ENCODE results near the gene PEX14. TPM values are rescaled to one million over a fixed set of nuclear protein-coding genes. Genes with fewer than 3 reads are reported as not detected.
A peak's percentile ranks its signal among the peaks of the same experiment; 100 is the strongest.

PEX14 gene
- total and polyA plus RNA-seq, 2 donors: 8.8 to 16.1 TPM

- WGBS: 9% methylated on average over 57 of the region's 57 CpGs
- H3K4me3 ChIP-seq (ENCODE audit: low read length in 2 of 2): peak overlapping the region; percentile 4 to 31
- H3K36me3 ChIP-seq (ENCODE audit: control insufficient read depth in 2 of 2, insufficient read depth in 2 of 2, low read length in 1 of 2): peaks cover 0 to 27% of the 10 kb centered on the region in 2 donors
- H3K27me3 ChIP-seq (ENCODE audit: control insufficient read depth in 2 of 2, insufficient read depth in 1 of 2, low read length in 1 of 2): peaks cover 23 to 56% of the 10 kb centered on the region in 2 donors
- H3K4me1 ChIP-seq (ENCODE audit: control insufficient read depth in 2 of 2, insufficient read depth in 2 of 2, low read length in 2 of 2): peaks cover 0 to 7% of the 10 kb centered on the region in 2 donors
- H3K27ac ChIP-seq (ENCODE audit: low read depth in 1 of 2, low read length in 1 of 2): no peak overlapping the region
- H3K9me3 ChIP-seq (ENCODE audit: control insufficient read depth in 2 of 2, insufficient read depth in 1 of 2, low read length in 1 of 2): peaks cover 0 to 2% of the 10 kb centered on the region in 2 donors
- no peak for DNase-seq (ENCODE audit: low read depth in 6 of 9, low spot score in 9 of 9)
Observed at GRCh38 chr1:10638559-10639005, 163.8 kb downstream of the PEX14 start.

- H3K27me3 ChIP-seq (ENCODE audit: control insufficient read depth in 2 of 2, insufficient read depth in 1 of 2, low read length in 1 of 2): peaks cover 23 to 56% of the 10 kb centered on the region in 2 donors
- peaks cover 0 to 2% of the 10 kb centered on the region in 2 donors for H3K9me3 ChIP-seq (ENCODE audit: control insufficient read depth in 2 of 2, insufficient read depth in 1 of 2, low read length in 1 of 2)
- peak in 1 of 9 donors; percentile 12 for DNase-seq (ENCODE audit: low read depth in 6 of 9, low spot score in 9 of 9)
- peaks cover 0 to 27% of the 10 kb centered on the region in 2 donors for H3K36me3 ChIP-seq (ENCODE audit: control insufficient read depth in 2 of 2, insufficient read depth in 2 of 2, low read length in 1 of 2)
- peak overlapping the region in 1 of 2 donors; percentile 31 for H3K4me3 ChIP-seq (ENCODE audit: low read length in 2 of 2)
- H3K27ac ChIP-seq (ENCODE audit: low read depth in 1 of 2, low read length in 1 of 2): peak overlapping the region in 1 of 2 donors; percentile 18
- WGBS: 53% methylated on average over 108 of the region's 108 CpGs
- peaks cover 0 to 7% of the 10 kb centered on the region in 2 donors for H3K4me1 ChIP-seq (ENCODE audit: control insufficient read depth in 2 of 2, insufficient read depth in 2 of 2, low read length in 2 of 2)
Observed at GRCh38 chr1:10639011-10639774, 164.4 kb downstream of the PEX14 start.

- H3K27ac ChIP-seq (ENCODE audit: low read depth in 1 of 2, low read length in 1 of 2): no peak overlapping the region
- H3K9me3 ChIP-seq (ENCODE audit: control insufficient read depth in 2 of 2, insufficient read depth in 1 of 2, low read length in 1 of 2): peaks cover 0 to 2% of the 10 kb centered on the region in 2 donors
- H3K27me3 ChIP-seq (ENCODE audit: control insufficient read depth in 2 of 2, insufficient read depth in 1 of 2, low read length in 1 of 2): peaks cover 23 to 56% of the 10 kb centered on the region in 2 donors
- DNase-seq (ENCODE audit: low read depth in 6 of 9, low spot score in 9 of 9): no peak
- no peak overlapping the region for H3K4me3 ChIP-seq (ENCODE audit: low read length in 2 of 2)
- WGBS: 94% methylated on average over 45 of the region's 45 CpGs
- peaks cover 0 to 34% of the 10 kb centered on the region in 2 donors for H3K36me3 ChIP-seq (ENCODE audit: control insufficient read depth in 2 of 2, insufficient read depth in 2 of 2, low read length in 1 of 2)
- peaks cover 0 to 7% of the 10 kb centered on the region in 2 donors for H3K4me1 ChIP-seq (ENCODE audit: control insufficient read depth in 2 of 2, insufficient read depth in 2 of 2, low read length in 2 of 2)
Observed at GRCh38 chr1:10639775-10640578, 165.2 kb downstream of the PEX14 start.

GRCh38 chr1:10640843-10641553 lies 166.2 kb downstream of the PEX14 start:
- Histone ChIP-seq H3K27me3 (ENCODE audit: control insufficient read depth in 2 of 2, insufficient read depth in 1 of 2, low read length in 1 of 2) (peaks cover 23 to 52% of the 10 kb centered on the region in 2 donors), H3K36me3 (ENCODE audit: control insufficient read depth in 2 of 2, insufficient read depth in 2 of 2, low read length in 1 of 2) (peaks cover 0 to 34% of the 10 kb centered on the region in 2 donors), H3K27ac (ENCODE audit: low read depth in 1 of 2, low read length in 1 of 2) (no peak overlapping the region), H3K9me3 (ENCODE audit: control insufficient read depth in 2 of 2, insufficient read depth in 1 of 2, low read length in 1 of 2) (peaks cover 0 to 2% of the 10 kb centered on the region in 2 donors), H3K4me3 (ENCODE audit: low read length in 2 of 2) (no peak overlapping the region), H3K4me1 (ENCODE audit: control insufficient read depth in 2 of 2, insufficient read depth in 2 of 2, low read length in 2 of 2) (peaks cover 0 to 7% of the 10 kb centered on the region in 2 donors)
- WGBS: 97% methylated on average over 16 of the region's 16 CpGs
- no peak for DNase-seq (ENCODE audit: low read depth in 6 of 9, low spot score in 9 of 9)

- H3K4me3 ChIP-seq (ENCODE audit: low read length in 2 of 2): no peak overlapping the region
- H3K4me1 ChIP-seq (ENCODE audit: control insufficient read depth in 2 of 2, insufficient read depth in 2 of 2, low read length in 2 of 2): peaks cover 0 to 5% of the 10 kb centered on the region in 2 donors
- H3K9me3 ChIP-seq (ENCODE audit: control insufficient read depth in 2 of 2, insufficient read depth in 1 of 2, low read length in 1 of 2): peaks cover 0 to 2% of the 10 kb centered on the region in 2 donors
- 97% methylated on average over 24 of the region's 24 CpGs for WGBS
- H3K36me3 ChIP-seq (ENCODE audit: control insufficient read depth in 2 of 2, insufficient read depth in 2 of 2, low read length in 1 of 2): peaks cover 0 to 34% of the 10 kb centered on the region in 2 donors
- no peak overlapping the region for H3K27ac ChIP-seq (ENCODE audit: low read depth in 1 of 2, low read length in 1 of 2)
- H3K27me3 ChIP-seq (ENCODE audit: control insufficient read depth in 2 of 2, insufficient read depth in 1 of 2, low read length in 1 of 2): peaks cover 23 to 46% of the 10 kb centered on the region in 2 donors
- DNase-seq (ENCODE audit: low read depth in 6 of 9, low spot score in 9 of 9): no peak
Observed at GRCh38 chr1:10641976-10642375, 167.2 kb downstream of the PEX14 start.

GRCh38 chr1:10642403-10643080 lies 167.8 kb downstream of the PEX14 start:
- no peak for DNase-seq (ENCODE audit: low read depth in 6 of 9, low spot score in 9 of 9)

GRCh38 chr1:10643607-10644306 lies 169.0 kb downstream of the PEX14 start:
- DNase-seq (ENCODE audit: low read depth in 6 of 9, low spot score in 9 of 9): no peak
- peaks cover 0 to 2% of the 10 kb centered on the region in 2 donors for H3K4me1 ChIP-seq (ENCODE audit: control insufficient read depth in 2 of 2, insufficient read depth in 2 of 2, low read length in 2 of 2)
- WGBS: 95% methylated on average over 17 of the region's 17 CpGs
- H3K36me3 ChIP-seq (ENCODE audit: control insufficient read depth in 2 of 2, insufficient read depth in 2 of 2, low read length in 1 of 2): peaks cover 0 to 36% of the 10 kb centered on the region in 2 donors
- H3K4me3 ChIP-seq (ENCODE audit: low read length in 2 of 2): no peak overlapping the region
- H3K27me3 ChIP-seq (ENCODE audit: control insufficient read depth in 2 of 2, insufficient read depth in 1 of 2, low read length in 1 of 2): peaks cover 10 to 33% of the 10 kb centered on the region in 2 donors
- peaks cover 0 to 2% of the 10 kb centered on the region in 2 donors for H3K9me3 ChIP-seq (ENCODE audit: control insufficient read depth in 2 of 2, insufficient read depth in 1 of 2, low read length in 1 of 2)
- H3K27ac ChIP-seq (ENCODE audit: low read depth in 1 of 2, low read length in 1 of 2): no peak overlapping the region

More at GRCh38 chr1:10642403-10643080, 167.8 kb downstream of the PEX14 start:
- Histone ChIP-seq H3K27ac (ENCODE audit: low read depth in 1 of 2, low read length in 1 of 2) (no peak overlapping the region), H3K36me3 (ENCODE audit: control insufficient read depth in 2 of 2, insufficient read depth in 2 of 2, low read length in 1 of 2) (peaks cover 0 to 35% of the 10 kb centered on the region in 2 donors), H3K27me3 (ENCODE audit: control insufficient read depth in 2 of 2, insufficient read depth in 1 of 2, low read length in 1 of 2) (peaks cover 18 to 41% of the 10 kb centered on the region in 2 donors), H3K4me1 (ENCODE audit: control insufficient read depth in 2 of 2, insufficient read depth in 2 of 2, low read length in 2 of 2) (peaks cover 0 to 5% of the 10 kb centered on the region in 2 donors), H3K9me3 (ENCODE audit: control insufficient read depth in 2 of 2, insufficient read depth in 1 of 2, low read length in 1 of 2) (peaks cover 0 to 2% of the 10 kb centered on the region in 2 donors), H3K4me3 (ENCODE audit: low read length in 2 of 2) (no peak overlapping the region)
- WGBS: 96% methylated on average over 31 of the region's 31 CpGs
